SK-N-MC (cell line): ENCODE data around the gene DEAF1.

ENCODE experiments used
- DNase-seq: peaks from one replicate; pipeline ENCODE4 v3.0.0-alpha.2; 2011; ENCODE audit warnings: low read depth, low spot score
- H3K27ac ChIP-seq: fragments of 200-600 bp; sonication (generic); 2 replicates; pipeline ENCODE4 v1.5.1; 2016; ENCODE audit warnings: mixed run types
- H3K36me3 ChIP-seq: fragments of 200-600 bp; sonication (generic); 2 replicates; pipeline ENCODE4 v1.6.1; 2017; ENCODE audit warnings: antibody characterized with exemption, low read length, mixed read lengths; ENCODE audit not compliant: insufficient read depth
- H3K4me3 ChIP-seq: fragments of 200-600 bp; sonication (generic); 2 replicates; pipeline ENCODE4 v1.5.1; 2016
- H3K9ac ChIP-seq: fragments of 200-600 bp; sonication (generic); 2 replicates; pipeline ENCODE4 v1.8.0; 2017; ENCODE audit warnings: mixed run types, mixed read lengths; ENCODE audit not compliant: insufficient read length
- H3K9me3 ChIP-seq: fragments of 200-600 bp; sonication (generic); 2 replicates; pipeline ENCODE4 v1.6.1; 2017; ENCODE audit warnings: low read depth, mild to moderate bottlenecking, antibody characterized with exemption, low read length, moderate library complexity, mixed read lengths
- EZH2 ChIP-seq: fragments of 200-600 bp; sonication (generic); IDR thresholded peaks from one replicate; pipeline ENCODE4 v1.6.1; 2017; ENCODE audit warnings: antibody characterized with exemption
- FOXP2 ChIP-seq: optimal IDR thresholded peaks from 2 replicates; pipeline ENCODE3; 2011; ENCODE audit warnings: mild to moderate bottlenecking, moderate library complexity; ENCODE audit not compliant: insufficient read depth; ENCODE audit errors: extremely low read length, control extremely low read depth
- POLR2AphosphoS5 ChIP-seq: IDR thresholded peaks from 2 replicates; pipeline ENCODE4 v1.6.1; 2012; ENCODE audit warnings: mild to moderate bottlenecking, low read depth, low read length, borderline replicate concordance

The DEAF1 gene

DNA sequence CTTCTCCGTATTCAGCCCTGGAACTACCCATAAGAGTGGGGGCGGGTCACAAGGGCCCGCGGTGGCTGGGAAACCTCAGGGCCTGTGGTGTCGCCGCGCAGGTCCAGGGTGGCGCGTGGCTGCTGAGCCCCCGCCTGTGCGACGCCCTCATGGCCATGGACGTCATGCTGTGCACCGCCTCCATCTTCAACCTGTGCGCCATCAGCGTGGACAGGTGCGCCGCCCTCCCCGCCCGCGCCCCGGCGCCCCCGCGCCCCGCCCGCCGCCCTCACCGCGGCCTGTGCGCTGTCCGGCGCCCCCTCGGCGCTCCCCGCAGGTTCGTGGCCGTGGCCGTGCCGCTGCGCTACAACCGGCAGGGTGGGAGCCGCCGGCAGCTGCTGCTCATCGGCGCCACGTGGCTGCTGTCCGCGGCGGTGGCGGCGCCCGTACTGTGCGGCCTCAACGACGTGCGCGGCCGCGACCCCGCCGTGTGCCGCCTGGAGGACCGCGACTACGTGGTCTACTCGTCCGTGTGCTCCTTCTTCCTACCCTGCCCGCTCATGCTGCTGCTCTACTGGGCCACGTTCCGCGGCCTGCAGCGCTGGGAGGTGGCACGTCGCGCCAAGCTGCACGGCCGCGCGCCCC lies 55.6 kb downstream of the DEAF1 start:
- Histone ChIP-seq H3K9ac (no peak overlapping the region), H3K9me3 (no peaks in the 10 kb centered on the region), H3K27ac (peak overlapping the region; percentile 93), H3K36me3 (no peaks in the 10 kb centered on the region; the same call in 1 of the 2 replicates), H3K4me3 (peak overlapping the region; percentile 53)
- TF ChIP-seq POLR2AphosphoS5 = no peak
- no peak for DNase-seq

DNA sequence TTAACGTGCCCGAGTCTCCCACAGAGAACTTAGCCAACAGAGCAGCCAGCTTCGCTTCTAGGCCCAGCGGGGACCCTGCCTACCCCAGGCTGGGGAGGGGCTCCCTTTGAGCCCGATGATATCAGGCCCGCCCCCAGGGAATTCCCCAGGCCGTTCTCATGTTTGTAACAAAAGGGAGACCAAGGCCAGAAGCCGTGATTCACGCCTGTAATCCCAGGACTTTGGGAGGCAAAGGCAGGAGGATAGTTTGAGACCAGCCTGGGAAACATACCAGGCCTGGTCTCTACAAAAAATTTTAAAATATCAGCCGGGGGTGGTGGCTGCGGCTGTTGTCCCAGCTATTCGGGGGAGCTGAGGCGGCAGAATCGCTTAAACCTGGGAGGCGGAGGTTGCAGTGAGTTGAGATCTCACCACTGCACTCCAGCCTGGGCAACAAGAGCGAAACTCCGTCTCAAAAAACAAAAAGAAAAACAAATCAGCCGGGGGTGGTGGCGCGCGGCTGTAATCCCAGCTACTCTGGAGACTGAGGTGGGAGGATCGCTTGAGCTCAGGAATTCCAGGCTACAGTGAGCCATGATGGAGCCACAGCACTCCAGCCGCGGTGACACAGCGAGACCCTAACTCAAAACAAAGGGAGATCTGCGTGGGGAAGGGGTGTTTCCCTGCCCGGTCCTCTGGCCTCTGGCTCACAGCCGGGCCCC lies 56.2 kb downstream of the DEAF1 start:
- DNase-seq = no peak
- H3K36me3 ChIP-seq = no peaks in the 10 kb centered on the region; the same call in 1 of the 2 replicates
- no peaks in the 10 kb centered on the region for H3K9me3 ChIP-seq
- H3K27ac ChIP-seq = peak overlapping the region; percentile 93
- H3K9ac ChIP-seq = peak overlapping the region; percentile 59
- H3K4me3 ChIP-seq = peak overlapping the region; percentile 53
- TF ChIP-seq FOXP2 = no peak

DNA sequence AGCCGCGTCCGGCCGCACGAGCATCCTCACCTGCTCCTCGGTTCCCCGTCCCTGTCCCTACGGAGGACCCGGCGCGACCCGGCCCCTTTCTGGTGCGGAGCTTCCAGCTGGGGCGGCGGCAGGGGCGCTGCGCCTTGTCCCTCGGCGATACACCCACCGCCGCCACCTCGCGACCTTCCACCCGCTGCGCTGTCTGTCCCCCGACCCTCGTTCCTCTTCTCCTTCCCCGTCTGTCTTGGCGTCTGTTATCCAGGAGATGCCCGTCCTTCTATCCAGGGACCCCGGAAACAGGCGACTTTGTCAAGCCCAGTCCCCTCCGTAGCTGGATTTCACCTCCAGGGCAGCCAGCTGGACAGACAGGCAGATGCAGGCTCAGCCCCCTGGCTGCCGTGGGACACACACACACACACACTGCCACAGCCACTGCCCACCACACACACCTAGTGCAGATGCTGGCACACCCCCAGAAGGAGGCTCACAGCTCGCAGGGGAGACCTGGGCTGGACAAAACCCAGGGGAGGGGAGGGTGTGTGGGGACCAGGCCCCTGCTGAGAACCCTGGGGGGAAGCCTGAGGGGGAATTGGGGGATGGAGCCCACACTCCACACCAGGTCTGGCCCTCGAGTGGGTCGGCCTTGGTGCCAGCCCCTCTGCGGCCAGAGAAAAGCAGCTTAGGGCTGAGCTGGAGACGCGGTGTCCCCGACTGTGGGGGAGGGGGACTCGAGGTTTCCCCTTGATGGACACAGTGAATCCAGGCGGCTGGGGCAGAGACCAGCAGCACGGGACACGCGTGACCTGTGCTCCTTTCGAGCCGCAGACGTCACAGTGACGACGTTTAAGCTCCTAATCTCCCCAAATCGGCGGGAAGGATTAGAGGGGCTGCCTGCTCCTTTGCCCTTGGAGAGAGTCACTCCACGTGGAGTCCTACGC lies 57.2 kb downstream of the DEAF1 start:
- DNase-seq = no peak
- Histone ChIP-seq H3K9me3 (no peaks in the 10 kb centered on the region), H3K4me3 (no peak overlapping the region), H3K36me3 (no peaks in the 10 kb centered on the region; the same call in 1 of the 2 replicates), H3K9ac (no peak overlapping the region), H3K27ac (peak overlapping the region; percentile 93)
- TF ChIP-seq FOXP2 (no peak), POLR2AphosphoS5 (no peak), EZH2 (no peak)

DNA sequence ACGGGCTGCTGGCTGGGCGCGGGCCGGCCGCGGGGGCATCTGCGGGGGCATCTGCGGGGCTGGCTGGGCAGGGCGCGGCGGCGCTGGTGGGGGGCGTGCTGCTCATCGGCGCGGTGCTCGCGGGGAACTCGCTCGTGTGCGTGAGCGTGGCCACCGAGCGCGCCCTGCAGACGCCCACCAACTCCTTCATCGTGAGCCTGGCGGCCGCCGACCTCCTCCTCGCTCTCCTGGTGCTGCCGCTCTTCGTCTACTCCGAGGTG lies 57.8 kb downstream of the DEAF1 start:
- no peaks in the 10 kb centered on the region for H3K9me3 ChIP-seq
- TF ChIP-seq FOXP2 (no peak), POLR2AphosphoS5 (no peak), EZH2 (no peak)
- no peaks in the 10 kb centered on the region; the same call in 1 of the 2 replicates for H3K36me3 ChIP-seq
- no peak overlapping the region for H3K9ac ChIP-seq
- no peak overlapping the region for H3K4me3 ChIP-seq
- H3K27ac ChIP-seq = no peak overlapping the region
- no peak for DNase-seq

DNA sequence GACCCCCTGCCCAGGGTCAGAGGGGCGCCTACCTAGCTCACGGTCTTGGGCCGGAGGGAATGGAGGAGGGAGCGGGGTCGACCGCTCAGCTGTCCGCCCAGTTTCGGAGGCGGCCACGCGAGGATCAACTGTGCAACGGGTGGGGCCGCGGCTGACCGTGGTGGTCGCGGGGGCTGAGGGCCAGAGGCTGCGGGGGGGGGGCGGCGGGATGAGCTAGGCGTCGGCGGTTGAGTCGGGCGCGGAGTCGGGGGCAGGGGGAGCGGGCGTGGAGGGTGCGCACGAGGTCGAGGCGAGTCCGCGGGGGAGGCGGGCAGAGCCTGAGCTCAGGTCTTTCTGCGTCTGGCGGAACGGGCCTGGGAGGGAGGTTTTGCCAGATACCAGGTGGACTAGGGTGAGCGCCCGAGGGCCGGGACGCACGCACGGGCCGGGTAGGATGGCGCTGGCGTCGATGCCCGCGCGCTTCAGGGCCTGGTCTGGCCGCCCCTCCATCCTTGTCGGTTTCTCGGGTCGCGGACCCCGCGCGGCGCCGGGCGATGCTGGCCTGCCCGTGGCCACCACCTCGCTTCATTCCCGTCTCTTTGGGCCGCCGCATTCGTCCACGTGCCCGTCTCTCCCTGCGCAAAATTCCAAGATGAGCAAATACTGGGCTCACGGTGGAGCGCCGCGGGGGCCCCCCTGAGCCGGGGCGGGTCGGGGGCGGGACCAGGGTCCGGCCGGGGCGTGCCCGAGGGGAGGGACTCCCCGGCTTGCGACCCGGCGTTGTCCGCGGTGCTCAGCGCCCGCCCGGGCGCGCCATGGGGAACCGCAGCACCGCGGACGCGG lies 58.3 kb downstream of the DEAF1 start, which contains the start of gene DRD4:
Gene DRD4, plus strand, starts transcription at position 759 of the 822 bp plus-strand sequence. Its CDS starts 36 bp downstream, at position 795.
- no peaks in the 10 kb centered on the region; the same call in 1 of the 2 replicates for H3K36me3 ChIP-seq
- H3K9me3 ChIP-seq = no peaks in the 10 kb centered on the region
- DNase-seq = no peak
- H3K4me3 ChIP-seq = no peak within 1 kb of the TSS
- H3K9ac ChIP-seq = no peak within 1 kb of the TSS
- H3K27ac ChIP-seq = peak within 1 kb of the TSS; percentile 93
- TF ChIP-seq EZH2 (no peak), POLR2AphosphoS5 (no peak), FOXP2 (no peak)

DNA sequence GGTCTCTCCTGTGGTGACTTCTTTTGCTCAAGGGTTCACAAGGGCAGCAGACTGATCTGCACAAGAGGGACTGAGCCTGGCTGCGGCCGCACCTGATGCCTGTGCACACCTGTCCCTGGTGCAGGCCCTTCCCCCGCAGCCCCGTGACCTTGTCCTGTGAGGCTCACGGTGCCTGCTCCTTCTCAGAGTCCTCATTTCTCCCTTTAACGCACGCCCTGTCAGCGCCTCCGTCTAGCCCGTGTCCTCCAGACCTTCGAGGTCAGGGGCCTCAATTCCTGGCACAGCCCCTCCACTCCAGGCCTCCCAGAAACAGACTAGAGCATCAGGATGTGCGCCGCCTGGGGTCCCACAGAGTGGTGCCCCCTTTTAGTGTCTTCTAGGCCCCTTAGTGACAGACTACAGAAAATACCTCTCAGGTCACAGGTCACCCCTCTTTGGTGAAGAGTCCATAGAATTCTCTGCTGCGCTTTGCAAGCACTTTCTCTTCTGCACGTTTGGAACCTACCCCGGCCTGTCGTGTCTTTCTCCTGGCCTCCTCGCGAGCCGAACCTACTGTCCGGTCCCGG lies 59.0 kb downstream of the DEAF1 start:
- H3K4me3 ChIP-seq = no peak overlapping the region
- H3K9me3 ChIP-seq = no peaks in the 10 kb centered on the region
- no peak overlapping the region for H3K27ac ChIP-seq
- H3K9ac ChIP-seq = no peak overlapping the region
- DNase-seq = no peak
- no peaks in the 10 kb centered on the region for H3K36me3 ChIP-seq
- TF ChIP-seq POLR2AphosphoS5 (no peak), FOXP2 (no peak), EZH2 (no peak)

DNA sequence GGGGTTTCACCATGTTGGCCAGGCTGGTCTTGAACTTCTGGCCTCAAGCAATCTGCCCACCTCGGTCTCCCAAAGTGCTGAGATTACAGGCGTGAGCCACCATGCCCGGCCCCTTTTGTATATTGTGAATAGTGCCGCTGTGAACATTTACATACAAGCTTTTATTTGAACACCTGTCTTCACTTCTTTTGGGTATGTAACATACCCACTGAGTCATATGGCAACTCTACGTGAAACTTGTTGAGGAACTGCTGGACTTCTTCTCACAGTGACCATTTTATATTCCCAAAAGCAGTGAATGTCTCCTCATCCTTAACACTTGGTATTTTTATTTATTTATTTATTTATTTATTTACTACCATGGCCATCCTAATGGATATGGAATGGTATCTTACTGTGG lies 64.2 kb downstream of the DEAF1 start:
- Histone ChIP-seq H3K36me3 (no peaks in the 10 kb centered on the region), H3K27ac (no peak overlapping the region), H3K9me3 (no peaks in the 10 kb centered on the region), H3K9ac (no peak overlapping the region), H3K4me3 (no peak overlapping the region)
- DNase-seq = no peak
- TF ChIP-seq EZH2 = no peak
- no peak for TF ChIP-seq POLR2AphosphoS5
- no peak for TF ChIP-seq FOXP2

DNA sequence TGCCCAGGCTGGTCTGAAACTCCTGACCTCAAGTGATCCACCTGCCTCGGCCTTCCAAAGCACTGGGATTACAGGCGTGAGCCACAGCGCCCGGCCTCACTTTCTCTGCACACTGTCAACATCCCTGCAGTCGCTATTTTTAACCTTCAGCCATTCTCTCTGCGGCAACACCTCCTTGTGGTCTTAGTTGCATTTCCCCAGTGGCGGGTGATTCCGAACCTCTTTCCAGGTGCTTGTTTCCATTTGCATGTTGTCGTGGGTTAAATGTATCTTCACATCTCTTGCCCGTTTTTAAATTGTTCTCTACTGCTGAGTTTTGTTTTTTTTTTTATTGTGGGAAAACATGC lies 65.8 kb downstream of the DEAF1 start:
- no peak overlapping the region for H3K4me3 ChIP-seq
- H3K9ac ChIP-seq = no peak overlapping the region
- H3K9me3 ChIP-seq = no peaks in the 10 kb centered on the region
- H3K36me3 ChIP-seq = no peaks in the 10 kb centered on the region
- peak overlapping the region; percentile 68; the same call in 1 of the 2 replicates for H3K27ac ChIP-seq
- no peak for DNase-seq
- TF ChIP-seq EZH2 (no peak), FOXP2 (no peak)
